Testis (tissue), 3 donors: ENCODE results near the gene CDRT15. TPM values are rescaled to one million over a fixed set of nuclear protein-coding genes. Genes with fewer than 3 reads are reported as not detected.

Experiments
- polyA plus RNA-seq: library from polyadenylated mRNA; stranded (reverse); fragments of 350-450 nt; fragmentation: Illumina TruSeq; extraction: RNeasy Lipid Tissue Mini Kit (QIAGEN cat#74804); gene quantifications from one replicate; pipeline ENCODE4 v1.2.3, GENCODE V29; 2014; ENCODE audit warnings: low read depth, low replicate concordance; ENCODE audit not compliant: insufficient read depth
- total RNA-seq, 2 donors: library from RNA; depleted of rRNA; stranded (reverse); fragments of >200 nt; gene quantifications; one replicate each; pipeline ENCODE4 v1.2.3, GENCODE V29; 2016

The CDRT15 gene
- total and polyA plus RNA-seq, 3 donors from 2014 or later, result 3.2 to 43.8 (median 8.1) TPM

Other genes starting within 250 kb of the CDRT15 start
- gene COX10, start 167.4 kb downstream of the CDRT15 start, total RNA-seq, result 10 to 100 TPM; 44.9 to 50.6 TPM
- 51.0 TPM for gene COX10, start 167.4 kb downstream of the CDRT15 start, polyA plus RNA-seq
- 1 to 10 TPM; 1.5 to 1.9 TPM for gene HS3ST3B1, start 64.2 kb upstream of the CDRT15 start, total RNA-seq
- 2.1 TPM for gene HS3ST3B1, start 64.2 kb upstream of the CDRT15 start, polyA plus RNA-seq